AG09309 (cell line): ENCODE data around the gene RPS6KA4.

Source experiments
- DNase-seq: peaks from one replicate; pipeline ENCODE4 v3.0.0-alpha.2; 2010; ENCODE audit warnings: low read depth
- H3K4me3 ChIP-seq: 2 replicates; pipeline ENCODE4 v1.5.1; 2011; ENCODE audit warnings: mild to moderate bottlenecking, low read depth, low read length, moderate library complexity; ENCODE audit not compliant: control insufficient read depth
- CTCF ChIP-seq: IDR thresholded peaks from 2 replicates; pipeline ENCODE4 v1.5.1; 2011; ENCODE audit warnings: mild to moderate bottlenecking, low read depth, low read length, inconsistent platforms; ENCODE audit not compliant: insufficient read depth, control insufficient read depth; ENCODE audit errors: missing control alignments

Gene RPS6KA4

DNA sequence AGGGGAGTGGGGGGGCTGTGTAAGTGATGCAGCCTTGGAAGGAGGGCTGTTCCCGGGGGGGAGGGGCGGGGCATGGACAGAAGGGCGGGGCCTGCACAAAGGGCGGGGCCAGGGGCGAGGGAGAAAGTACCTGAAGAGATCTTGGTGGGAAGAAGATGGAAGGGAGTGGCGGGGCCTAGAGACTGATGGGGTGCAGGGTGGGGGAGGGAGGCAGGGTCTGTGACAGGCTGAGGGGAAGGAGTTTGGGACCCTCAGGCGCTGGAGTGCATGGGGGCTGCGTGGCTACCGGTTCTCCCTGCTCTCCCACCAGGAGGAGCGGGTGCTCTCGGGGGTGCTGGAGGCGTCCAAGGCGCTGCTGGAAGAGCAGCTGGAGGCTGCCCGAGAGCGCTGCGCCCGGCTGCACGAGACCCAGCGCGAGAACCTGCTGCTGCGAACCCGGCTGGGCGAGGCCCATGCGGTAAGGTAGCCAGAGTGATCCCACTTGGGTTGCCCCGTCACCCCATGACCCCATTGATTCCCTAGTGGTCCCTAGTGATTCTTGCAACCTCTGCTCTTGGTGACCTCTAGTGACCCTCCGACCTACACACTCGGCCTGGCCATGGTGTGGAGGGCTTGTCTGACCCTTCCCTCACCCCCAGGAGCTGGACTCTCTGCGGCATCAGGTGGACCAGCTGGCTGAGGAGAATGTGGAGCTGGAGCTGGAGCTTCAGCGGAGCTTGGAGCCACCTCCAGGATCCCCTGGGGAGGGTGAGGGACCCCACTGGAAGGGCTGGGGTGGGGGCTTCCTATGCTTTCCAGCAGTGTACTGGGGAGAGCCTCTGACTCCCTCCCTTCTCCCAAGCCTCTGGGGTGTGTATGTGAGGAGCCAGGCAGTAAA, 15.9 kb upstream of the RPS6KA4 start:
- TF ChIP-seq CTCF, result no peak
- H3K4me3 ChIP-seq, result no peak overlapping the region
- DNase-seq, result no peak

DNA sequence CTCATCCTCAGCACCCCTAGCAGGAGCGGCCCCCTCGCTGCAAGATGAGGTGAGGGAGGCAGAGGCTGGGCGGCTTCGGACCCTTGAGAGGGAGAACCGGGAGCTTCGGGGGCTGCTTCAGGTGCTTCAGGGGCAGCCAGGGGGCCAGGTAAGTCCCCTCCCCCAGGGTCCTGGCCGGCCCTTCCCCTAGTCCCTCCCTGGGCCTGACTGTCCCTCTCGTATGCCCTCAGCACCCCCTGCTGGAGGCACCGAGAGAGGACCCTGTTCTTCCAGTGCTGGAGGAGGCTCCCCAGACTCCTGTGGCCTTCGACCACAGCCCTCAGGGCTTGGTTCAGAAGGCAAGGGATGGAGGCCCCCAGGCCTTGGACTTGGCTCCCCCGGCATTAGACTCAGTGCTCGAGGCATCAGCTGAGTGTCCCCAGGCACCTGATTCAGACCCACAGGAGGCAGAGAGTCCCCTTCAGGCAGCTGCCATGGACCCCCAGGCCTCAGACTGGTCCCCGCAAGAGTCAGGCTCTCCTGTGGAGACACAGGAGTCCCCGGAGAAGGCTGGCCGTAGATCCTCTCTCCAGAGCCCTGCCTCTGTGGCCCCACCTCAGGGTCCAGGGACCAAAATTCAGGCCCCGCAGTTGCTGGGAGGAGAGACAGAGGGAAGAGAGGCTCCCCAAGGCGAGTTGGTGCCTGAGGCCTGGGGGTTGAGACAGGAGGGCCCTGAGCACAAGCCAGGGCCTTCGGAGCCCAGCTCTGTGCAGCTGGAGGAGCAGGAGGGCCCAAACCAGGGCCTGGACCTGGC, 15.0 kb upstream of the RPS6KA4 start:
- DNase-seq, result no peak
- H3K4me3 ChIP-seq, result no peak overlapping the region
- TF ChIP-seq CTCF, result no peak

GRCh38 chr11:64344787-64345186, 14.2 kb upstream of the RPS6KA4 start:
- no peak overlapping the region for H3K4me3 ChIP-seq
- no peak for TF ChIP-seq CTCF
- no peak for DNase-seq

GRCh38 chr11:64347193-64347867, 11.6 kb upstream of the RPS6KA4 start:
- TF ChIP-seq CTCF, result no peak
- DNase-seq, result no peak
- no peak overlapping the region for H3K4me3 ChIP-seq

GRCh38 chr11:64348383-64349024, 10.5 kb upstream of the RPS6KA4 start:
- no peak for DNase-seq
- no peak for TF ChIP-seq CTCF
- no peak overlapping the region for H3K4me3 ChIP-seq

- DNase-seq, result no peak
- TF ChIP-seq CTCF, result no peak
- no peak overlapping the region for H3K4me3 ChIP-seq
Observed at GRCh38 chr11:64349025-64349387, 10.0 kb upstream of the RPS6KA4 start.
